Stimulated activated CD8-positive, alpha-beta memory T cell treated with anti-CD3 and anti-CD28 coated beads, Interleukin-12 subunit alpha, Interleukin-12 subunit beta, amount 100 ng/mL, for 24 hours (primary cell): Measurements from ENCODE around the gene MYLK.

Experiments
- DNase-seq: peaks from one replicate; pipeline ENCODE4 v3.0.0-alpha.2; 2020; ENCODE audit errors: extremely low read depth

Gene MYLK

GRCh38 chr3:123650101-123650500, 234.0 kb downstream of the MYLK start:
- DNase-seq: no peak

- no peak for DNase-seq
Observed at GRCh38 chr3:123648696-123649405, 235.3 kb downstream of the MYLK start.

DNA sequence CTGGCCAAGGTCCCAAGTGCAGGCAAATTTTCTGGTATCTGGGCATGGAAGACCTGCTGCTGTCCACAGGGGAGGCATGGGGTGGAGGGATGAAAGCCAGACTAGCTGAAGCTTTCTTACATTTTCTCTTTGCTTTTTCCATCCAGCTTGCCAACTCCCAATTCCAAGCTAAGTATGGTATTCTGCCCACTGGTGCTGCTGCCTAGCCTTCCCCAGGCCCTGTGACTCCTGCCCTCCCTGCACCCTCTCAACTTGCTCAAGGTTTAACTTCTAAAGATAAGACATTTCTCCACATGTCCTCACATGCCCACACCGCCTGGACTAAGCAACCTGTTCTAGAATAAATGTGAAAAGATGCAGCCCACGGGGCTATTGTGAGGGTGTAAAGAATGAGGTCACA, 239.8 kb downstream of the MYLK start:
- no peak for DNase-seq

GRCh38 chr3:123642957-123643330, 241.2 kb downstream of the MYLK start:
- DNase-seq: no peak

GRCh38 chr3:123642182-123642956, 241.8 kb downstream of the MYLK start:
- DNase-seq: no peak

DNA sequence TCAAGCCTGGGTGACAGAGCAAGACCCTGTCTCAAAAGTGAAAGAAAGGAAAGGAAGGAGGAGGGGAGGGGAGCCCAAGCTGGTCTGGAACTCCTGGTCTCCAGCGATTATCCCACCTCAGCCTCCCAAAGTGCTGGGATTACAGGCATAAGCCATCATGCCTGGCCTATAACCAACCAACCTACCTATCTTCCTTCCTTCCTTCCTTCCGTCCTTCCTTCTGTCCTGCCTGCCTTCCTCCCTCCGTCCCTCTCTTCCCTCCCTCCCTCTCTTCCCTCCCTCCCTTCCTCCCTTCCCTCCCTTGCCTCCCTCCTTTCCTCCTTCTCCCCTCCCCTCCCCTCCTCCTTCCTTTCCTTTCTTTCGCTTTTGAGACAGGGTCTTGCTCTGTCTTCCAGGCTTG, 242.6 kb downstream of the MYLK start:
- DNase-seq: no peak

GRCh38 chr3:123640740-123641462, 243.2 kb downstream of the MYLK start:
- no peak for DNase-seq

- DNase-seq: no peak
Observed at GRCh38 chr3:123640311-123640710, 243.8 kb downstream of the MYLK start.

DNA sequence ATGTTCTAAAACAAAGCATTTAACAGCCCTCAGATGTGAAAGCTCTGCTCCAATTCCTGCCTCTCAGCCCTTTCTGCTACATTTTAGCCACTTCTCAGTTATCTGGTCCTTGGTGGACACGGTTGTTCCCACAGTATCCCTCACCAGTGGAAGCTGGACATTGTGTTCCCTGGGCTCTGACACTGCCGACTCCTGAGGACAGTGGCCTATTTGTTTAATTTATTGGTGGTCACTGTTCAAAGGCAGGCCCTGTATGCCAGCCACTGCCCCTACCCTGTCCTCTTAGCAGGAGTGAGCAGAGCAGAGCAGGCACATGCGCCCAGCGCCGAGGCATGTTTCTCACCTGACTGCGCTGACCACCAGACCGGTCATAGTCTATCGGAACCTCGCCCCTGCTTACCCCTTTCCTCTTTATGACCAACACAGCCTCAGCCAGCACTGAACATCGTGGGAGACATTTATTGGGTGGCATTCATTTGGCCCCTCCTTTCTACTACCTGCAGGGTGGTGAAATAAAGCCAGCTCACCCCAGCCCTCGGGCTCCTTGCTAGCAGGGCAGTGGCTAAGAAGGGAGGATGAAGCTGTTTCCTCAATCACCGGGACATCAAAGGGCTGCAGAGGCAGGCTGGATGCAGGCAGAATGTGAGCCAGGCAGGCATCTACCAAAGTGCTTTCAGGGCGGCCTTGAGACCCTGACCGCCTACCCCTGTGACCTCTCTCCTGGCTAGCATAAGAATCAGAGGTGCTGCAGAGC, 245.0 kb downstream of the MYLK start:
- DNase-seq: no peak

GRCh38 chr3:123637841-123638240, 246.3 kb downstream of the MYLK start:
- no peak for DNase-seq

- no peak for DNase-seq
Observed at GRCh38 chr3:123637131-123637530, 247.0 kb downstream of the MYLK start.

DNA sequence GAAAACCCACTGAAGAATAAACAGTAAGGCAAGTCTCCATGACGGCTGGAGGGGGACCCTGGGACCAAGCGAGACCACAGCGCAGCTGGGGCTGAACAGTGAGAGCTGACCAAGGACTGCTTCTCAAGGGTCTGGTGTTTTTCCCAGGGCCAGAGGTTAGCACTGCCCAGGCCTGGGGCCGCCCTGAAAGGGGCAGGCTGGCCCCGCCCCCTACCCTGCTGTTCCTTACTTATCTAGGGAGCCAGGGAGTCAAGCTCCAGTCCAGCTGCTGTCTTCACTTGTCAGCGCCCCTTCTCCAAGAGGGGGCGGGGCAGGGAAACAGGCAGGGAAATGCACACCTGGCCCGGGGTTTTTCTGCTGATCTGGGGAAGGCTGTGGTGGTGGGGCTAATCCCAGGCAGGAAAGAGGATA, 247.7 kb downstream of the MYLK start:
- no peak for DNase-seq

- DNase-seq: no peak
Observed at GRCh38 chr3:123635717-123636116, 248.4 kb downstream of the MYLK start.

DNA sequence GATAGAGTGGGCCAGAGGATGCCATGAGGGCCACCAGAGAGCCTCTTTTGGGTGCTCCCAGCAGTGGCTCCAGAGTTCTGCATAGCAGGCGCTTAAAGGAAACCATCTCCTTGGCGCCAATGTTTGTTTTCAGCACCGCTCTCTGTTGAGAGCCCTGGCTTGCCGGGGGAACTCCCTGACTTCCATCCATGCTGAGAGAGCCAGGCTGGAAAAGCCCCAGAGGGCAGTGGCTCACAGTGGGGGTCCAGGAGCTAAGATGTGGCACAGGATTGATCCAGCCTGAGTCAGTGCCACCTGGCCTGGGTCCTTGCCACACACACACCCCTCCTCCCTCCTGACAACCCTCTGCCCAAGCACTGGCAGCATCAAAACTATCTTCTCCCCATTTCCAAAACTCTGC, 248.9 kb downstream of the MYLK start:
- DNase-seq: no peak

DNA sequence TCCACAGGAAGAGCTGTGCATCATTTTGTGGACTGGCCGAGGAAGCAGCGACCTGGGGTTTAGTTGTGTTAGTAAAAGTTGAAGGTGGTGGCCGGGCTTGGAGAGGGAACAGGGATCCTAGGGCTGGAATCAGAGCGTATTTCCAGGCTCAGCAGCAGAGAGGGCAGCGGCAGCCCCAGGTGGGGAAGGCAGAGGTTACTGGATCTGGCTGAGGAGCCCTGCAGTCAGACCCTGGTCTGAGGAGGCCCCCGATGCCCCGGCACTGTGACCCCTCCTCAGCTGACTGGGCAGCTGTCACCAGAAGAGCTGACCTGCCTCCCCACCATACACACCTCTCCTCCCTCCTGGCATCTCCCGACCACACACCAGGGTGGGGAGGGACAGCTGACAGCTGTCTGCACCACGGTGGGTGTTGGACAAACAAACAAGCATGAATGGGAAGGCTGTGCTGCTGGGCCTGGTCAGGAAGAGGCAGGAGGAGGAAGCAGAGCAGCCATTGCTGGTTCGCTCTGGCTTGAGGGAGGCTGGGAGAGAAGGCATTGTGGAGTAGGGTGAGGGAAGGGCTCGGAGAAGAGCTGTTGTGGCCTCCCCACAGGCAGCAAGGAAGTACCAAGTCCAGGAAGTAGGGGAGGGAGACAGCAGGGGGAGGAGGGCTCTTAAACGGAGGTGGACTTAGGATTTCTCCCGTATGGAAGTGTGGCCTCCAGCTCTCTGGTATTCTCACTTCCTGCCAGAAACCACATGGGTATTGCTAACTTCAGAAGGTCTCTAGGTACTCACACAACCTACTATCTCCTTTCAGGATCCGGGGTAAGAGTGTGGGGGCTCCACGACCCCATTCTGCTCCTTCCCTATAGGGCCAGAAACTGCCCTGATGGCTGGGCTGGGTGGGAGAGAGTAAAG, 249.7 kb downstream of the MYLK start:
- DNase-seq: no peak

- DNase-seq: no peak
Observed at GRCh38 chr3:123633530-123633929, 250.6 kb downstream of the MYLK start.

GRCh38 chr3:123632161-123632655, 251.9 kb downstream of the MYLK start:
- no peak for DNase-seq

DNA sequence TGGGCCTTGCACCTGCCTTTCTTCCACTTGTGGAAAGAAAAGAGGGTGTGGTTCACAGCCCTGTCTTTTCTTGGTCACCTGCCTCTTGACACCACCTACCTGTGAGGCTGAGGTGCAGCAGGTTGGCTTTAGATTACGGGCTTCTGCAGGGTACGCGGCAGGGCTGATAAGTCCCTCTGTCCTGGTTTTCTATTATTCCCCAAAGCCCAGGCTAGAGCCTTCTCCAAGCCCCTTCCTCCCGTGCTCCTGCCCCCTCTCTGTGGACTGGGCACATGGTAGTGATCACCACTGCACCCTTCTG, 254.4 kb downstream of the MYLK start:
- no peak for DNase-seq

GRCh38 chr3:123628996-123629746, 255.0 kb downstream of the MYLK start:
- DNase-seq: no peak
